ENCODE measurements around the gene DLGAP4.

DNA sequence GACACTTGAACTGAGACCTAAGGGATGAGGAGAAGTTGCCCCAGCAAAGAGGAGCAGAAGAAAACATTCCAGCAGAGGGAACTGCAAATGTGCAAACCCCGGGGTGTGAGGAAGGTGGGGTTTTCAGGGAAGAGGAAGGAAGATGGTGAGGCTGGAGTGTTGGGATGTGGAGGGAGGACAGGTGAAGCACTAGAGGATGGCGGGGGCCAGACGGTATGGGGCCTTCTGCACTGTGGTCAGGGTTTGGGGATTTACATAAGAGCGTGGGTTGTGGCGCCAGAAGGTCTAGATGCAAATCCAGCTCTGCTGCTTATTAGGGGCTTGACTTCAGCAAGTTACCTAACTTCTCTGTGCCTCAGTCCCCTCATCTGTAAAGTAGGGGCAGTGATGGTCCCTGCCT lies 16.0 kb downstream of the DLGAP4 start:
- TF ChIP-seq CTCF (IDR thresholded peaks at IDR 0.05) (no peak), POLR2A (IDR thresholded peaks at IDR 0.05) (no peak), POLR2AphosphoS5 (IDR thresholded peaks at IDR 0.05) (no peak)
